CD4-positive, alpha-beta T cell treated with Interleukin-1 beta for 1 hour (primary cell): ENCODE data around the gene DNAJC17.

Experiments used
- DNase-seq, 2 donors: peaks; one replicate each; pipeline ENCODE4 v3.0.0-alpha.2; 2020 to 2022

DNAJC17 gene

DNA sequence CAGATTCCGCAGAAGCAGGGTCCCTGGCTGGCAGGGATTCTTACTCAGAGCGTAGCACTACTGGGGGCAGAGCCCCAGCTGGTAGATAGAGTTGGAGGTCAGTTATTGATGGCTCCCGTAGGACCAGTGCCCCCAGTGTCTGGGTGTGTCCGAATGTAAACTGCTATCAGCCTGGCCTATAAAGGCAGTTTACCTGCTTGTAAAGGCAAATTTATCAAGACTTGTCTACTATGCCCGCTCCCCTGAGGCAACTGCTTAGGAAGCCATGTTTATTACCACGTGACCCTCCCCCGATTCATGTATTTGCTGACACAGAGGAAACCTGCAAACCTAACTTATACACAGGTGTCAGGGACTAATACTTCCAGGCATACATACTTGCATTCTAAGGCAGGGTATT, 21.8 kb upstream of the DNAJC17 start:
- no peak for DNase-seq

- no peak for DNase-seq
These were observed 21.3 kb upstream of the DNAJC17 start, which contains the start of gene PPP1R14D for GRCh38 chr15:40828447-40829036. PPP1R14D (minus strand) TSS chr15:40828708; CDS start chr15:40828641, 67 bp downstream.

- no peak for DNase-seq
These were observed 19.3 kb upstream of the DNAJC17 start for GRCh38 chr15:40826423-40827075.

GRCh38 chr15:40825661-40826422, 18.6 kb upstream of the DNAJC17 start:
- DNase-seq, result no peak

- no peak for DNase-seq
These were observed 16.5 kb upstream of the DNAJC17 start for GRCh38 chr15:40823572-40824343.

DNA sequence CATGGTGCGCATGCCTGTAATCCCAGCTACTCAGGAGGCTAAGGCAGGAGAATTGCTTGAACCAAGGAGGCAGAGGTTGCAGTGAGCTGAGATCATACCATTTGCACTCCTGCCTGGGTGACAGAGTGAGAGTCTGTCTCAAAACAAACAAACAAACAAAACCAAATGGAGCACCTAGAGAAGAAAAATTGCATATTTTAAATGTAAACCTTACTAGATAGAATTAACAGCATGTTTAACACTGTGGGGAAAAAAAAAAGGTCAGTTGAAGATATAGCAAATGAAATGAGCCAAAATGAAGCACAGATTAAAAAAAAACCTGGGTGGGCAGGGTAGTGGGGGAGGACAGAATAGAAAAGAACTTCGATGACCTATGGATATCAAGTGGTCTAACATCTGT, 13.9 kb upstream of the DNAJC17 start:
- no peak for DNase-seq

DNA sequence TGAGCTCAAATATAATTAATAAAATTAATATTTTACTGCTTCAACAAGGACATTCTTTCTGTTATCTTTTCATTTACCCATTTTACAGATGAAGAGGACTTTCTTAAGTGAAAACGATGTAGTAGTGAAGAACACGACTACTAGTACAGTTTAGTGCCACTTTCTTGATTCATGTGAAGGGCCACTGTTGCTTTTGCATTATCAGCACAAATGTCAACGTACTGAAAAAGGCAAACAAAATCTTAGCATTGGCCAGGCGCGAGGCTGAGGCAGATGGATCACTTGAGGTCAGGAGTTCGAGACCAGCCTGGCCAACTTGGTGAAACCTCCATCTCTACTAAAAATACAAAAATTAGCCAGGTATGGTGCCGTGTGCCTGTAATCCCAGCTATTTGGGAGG, 11.8 kb upstream of the DNAJC17 start:
- no peak for DNase-seq

GRCh38 chr15:40815042-40815698, 7.9 kb upstream of the DNAJC17 start:
- DNase-seq, result no peak

DNA sequence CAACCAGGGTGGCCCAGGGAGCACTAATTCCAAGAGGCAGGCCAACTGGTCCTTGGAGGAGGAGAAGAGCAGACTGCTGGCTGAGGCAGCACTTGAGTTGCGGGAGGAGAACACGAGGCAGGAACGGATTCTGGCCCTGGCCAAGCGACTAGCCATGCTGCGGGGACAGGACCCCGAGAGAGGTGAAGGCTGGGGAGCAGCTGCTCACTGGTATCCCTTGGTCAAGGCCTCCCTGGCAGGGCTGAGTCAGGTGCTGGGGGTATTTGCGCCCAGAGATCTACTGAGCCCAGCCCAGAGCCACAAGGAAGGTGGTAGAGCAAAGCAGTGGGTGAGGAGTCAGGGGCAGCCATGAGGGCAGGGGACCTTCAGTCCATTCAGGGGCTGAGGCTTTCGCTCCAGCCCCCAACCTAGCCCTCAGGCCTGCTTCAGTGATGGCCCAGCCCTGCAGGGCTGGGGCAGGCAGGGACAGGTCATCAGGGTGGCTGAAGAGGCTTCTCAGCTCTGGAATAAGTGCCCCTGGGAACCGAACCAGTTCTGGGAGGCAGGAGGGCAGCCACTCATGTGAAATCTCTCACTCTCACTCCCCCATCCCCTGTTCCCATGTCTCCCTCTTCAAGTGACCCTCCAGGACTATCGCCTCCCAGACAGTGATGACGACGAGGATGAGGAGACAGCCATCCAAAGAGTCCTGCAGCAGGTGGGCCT, 5.6 kb upstream of the DNAJC17 start:
- no peak for DNase-seq

GRCh38 chr15:40808861-40809450, 1.7 kb upstream of the DNAJC17 start:
- no peak for DNase-seq

DNA sequence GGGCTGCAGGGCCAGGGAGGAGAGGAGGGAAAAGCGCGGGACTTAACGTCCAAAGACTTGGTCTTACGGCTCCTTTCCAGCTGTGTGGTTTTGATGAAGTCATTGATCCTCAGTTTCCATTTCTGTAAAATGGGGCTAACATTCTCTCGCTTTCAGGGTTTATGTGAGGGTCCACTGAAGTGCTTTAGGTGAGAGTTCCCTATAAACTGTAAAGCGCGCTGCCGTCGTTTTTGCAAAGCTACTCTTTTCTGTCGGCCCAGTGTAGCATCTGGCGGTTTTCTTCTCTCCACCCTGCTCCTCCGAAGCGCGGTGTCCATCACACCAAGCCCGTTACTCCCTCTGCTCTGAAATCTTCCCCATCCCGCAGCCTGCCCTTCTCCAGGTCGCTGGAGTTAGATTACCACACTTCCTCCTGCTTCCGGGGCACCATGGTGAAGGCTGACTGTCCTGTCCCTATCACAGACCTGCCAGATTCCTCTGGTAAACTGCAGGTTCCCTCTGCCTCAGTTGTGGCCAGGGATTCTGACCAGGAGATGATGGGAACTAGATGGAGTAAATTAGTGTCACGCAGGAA, 702 bp upstream of the DNAJC17 start:
- no peak for DNase-seq

- no peak for DNase-seq
These were observed 623 bp downstream of the DNAJC17 start for GRCh38 chr15:40806672-40807027.

GRCh38 chr15:40803688-40804087, 3.6 kb downstream of the DNAJC17 start:
- no peak for DNase-seq

DNA sequence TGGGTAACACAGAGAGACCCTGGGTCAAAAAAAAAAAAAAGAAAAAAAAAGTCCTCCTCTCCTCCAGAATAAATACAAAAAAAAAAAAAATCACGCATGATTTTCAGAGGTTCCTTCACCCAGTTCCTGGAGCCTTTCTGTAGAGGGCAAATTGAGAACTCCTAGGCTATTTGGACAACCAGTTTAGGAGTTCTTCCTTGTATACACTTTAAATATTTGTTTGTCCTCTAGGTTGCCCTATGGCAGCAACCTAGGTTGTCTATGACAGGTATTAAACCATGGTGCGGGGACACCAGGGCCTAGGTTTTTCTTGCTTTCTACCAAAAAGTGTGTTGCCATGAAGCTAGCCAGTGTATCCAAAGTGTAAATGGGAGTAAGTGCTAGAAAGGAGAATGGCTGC, 4.2 kb downstream of the DNAJC17 start:
- DNase-seq, result no peak

DNA sequence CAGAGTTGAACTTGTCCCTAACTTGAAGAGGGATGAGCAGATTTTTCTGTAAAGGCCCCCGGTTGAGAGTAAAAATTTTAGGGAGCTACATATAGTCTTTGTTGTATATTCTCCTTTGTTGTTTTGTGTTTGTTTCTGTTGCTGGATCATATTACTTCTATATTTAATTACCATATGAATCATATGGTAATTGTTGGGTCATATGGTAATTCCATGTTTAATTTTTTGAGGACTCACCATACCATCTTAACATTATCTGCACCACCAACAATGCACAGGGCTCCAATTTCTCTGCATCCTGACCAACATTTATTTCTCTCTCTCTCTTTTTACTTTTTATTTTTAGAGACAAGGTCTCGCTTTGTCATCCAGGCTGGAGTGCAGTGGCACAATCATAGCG, 7.8 kb downstream of the DNAJC17 start:
- no peak for DNase-seq

DNA sequence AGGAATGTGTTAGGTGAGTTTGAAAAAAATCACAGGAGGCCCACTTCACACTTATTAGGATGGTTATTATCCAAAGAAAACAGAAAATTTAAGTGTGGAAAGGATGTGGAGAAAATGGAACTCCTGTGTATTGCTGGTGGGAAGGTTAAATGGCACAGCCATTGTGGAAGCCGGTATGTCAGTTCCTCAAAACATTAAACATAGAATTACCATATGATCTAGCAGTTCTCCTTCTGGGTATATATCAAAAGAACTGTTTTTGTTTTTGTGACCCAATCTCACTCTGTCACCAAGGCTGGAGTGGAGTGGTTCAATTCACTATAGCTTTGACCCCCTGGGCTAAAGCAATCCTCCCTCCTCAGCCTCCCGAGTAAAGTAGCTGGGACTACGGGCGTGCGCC, 10.8 kb downstream of the DNAJC17 start:
- no peak for DNase-seq

GRCh38 chr15:40796041-40796440, 11.2 kb downstream of the DNAJC17 start:
- no peak for DNase-seq

DNA sequence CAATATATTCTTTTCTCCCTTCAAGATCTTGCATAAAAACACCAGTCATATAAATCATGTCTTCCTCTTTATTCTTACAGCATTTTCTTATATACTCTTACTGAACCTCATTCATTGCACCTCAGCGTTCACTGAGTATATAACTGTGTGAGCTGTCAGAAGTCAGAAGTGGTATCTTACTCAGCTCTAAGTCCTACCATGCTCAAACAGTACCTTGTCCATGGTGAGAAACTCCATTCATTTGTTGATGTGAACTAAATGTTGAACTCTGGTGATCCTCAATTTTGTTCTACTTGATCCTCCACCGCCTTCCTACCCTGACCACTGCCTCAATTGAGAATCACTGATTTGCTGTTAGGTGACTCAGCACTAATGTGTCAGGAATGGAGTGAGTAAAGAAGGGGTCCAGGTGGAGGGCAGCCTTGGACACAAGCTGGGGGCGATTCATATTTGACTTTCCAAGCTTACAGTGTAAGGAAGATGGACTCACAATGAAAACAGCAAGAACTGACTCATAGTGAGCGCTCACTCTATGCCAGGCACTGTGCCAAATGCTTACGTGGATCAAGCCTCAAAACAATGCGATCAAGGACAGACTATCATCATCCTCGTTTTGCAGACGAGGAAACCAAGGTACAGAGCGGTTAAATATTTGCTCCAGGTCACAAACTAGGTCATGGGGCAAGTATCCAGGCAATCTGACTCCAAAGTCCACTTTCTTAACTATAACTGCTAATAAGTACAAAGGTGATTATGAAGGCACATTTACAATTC, 13.9 kb downstream of the DNAJC17 start:
- DNase-seq, result no peak

GRCh38 chr15:40792394-40792793, 14.9 kb downstream of the DNAJC17 start:
- no peak for DNase-seq

DNA sequence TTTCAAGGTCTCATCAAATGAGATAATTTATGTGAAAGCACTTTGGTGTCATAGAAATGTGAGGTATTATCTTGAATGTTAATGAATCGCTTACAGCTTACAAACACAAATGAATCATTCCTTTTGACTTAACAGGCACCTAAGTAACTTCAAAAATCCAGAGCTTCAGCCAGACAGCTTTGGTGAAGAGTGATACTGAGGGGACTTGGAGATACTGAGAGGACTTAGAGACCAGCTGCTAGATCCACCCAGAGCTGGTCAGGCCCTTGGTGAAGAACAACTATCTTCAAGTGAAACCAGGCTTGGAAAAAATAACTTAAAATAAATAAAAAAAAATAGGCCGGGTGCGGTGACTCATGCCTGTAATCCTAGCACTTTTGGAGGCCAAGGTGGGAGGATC, 16.6 kb downstream of the DNAJC17 start:
- DNase-seq, result no peak

GRCh38 chr15:40789999-40790398, 17.3 kb downstream of the DNAJC17 start:
- DNase-seq, result no peak
